Esophagus muscularis mucosa (tissue), 4 donors: ENCODE measurements around the gene PTER.

Experiments
- EP300 ChIP-seq: sonication (generic); formaldehyde crosslinking; IDR thresholded peaks from one replicate; pipeline ENCODE4 v1.6.1; 2017; ENCODE audit warnings: antibody characterized with exemption
- POLR2A ChIP-seq: fragments of 450-650 bp; IDR thresholded peaks from one replicate; pipeline ENCODE4 v1.6.1; 2017; ENCODE audit warnings: antibody characterized with exemption, moderate library complexity, mild to moderate bottlenecking, low read depth
- POLR2AphosphoS5 ChIP-seq, 2 donors: sonication (generic); formaldehyde crosslinking; IDR thresholded peaks; one replicate each; pipeline ENCODE4 v1.6.1; 2017; ENCODE audit warnings: antibody characterized with exemption in 2 of 2
- TF ChIP-seq, protein P1 (sequence below), 3 experiments: fragments of 200-600 bp in 2 of 3; fragments of 450-650 bp in 1 of 3; sonication (generic) in 2 of 3; IDR thresholded peaks; one replicate each; pipeline ENCODE4 v1.5.1; 2017 to 2019; ENCODE audit warnings: antibody characterized with exemption in 3 of 3, mild to moderate bottlenecking in 2 of 3, moderate library complexity in 1 of 3

DNA sequence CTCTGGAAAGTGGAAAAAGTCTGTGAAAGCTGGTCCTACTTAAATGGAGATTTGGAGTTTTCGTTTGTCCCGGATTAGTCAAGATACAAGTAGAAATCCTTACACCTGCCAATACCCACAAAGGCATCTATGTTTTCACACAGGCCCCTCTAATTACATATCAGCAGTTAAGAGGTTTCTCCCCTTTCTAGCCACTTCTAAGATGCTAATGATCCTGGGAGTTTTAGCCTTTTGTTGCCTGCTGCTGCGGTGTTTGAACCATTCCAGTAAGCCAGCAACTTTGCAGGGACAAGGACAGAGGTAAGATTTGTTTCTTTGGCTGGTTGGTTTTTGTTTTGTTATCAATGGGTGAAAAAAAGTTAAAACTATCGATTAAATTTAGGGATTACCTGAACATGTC is 90.6 kb downstream of the PTER start:
- TF ChIP-seq, protein P1, sequence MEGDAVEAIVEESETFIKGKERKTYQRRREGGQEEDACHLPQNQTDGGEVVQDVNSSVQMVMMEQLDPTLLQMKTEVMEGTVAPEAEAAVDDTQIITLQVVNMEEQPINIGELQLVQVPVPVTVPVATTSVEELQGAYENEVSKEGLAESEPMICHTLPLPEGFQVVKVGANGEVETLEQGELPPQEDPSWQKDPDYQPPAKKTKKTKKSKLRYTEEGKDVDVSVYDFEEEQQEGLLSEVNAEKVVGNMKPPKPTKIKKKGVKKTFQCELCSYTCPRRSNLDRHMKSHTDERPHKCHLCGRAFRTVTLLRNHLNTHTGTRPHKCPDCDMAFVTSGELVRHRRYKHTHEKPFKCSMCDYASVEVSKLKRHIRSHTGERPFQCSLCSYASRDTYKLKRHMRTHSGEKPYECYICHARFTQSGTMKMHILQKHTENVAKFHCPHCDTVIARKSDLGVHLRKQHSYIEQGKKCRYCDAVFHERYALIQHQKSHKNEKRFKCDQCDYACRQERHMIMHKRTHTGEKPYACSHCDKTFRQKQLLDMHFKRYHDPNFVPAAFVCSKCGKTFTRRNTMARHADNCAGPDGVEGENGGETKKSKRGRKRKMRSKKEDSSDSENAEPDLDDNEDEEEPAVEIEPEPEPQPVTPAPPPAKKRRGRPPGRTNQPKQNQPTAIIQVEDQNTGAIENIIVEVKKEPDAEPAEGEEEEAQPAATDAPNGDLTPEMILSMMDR (IDR thresholded peaks at IDR 0.05): no peak
- TF ChIP-seq POLR2A: no peak
- no peak for TF ChIP-seq EP300
- TF ChIP-seq POLR2AphosphoS5 (IDR thresholded peaks at IDR 0.05): no peak
